ENCODE data around the gene HMGN4.
"Not testable (repeated sequence)": the region's sequence is repeated elsewhere in the genome, so short reads cannot be mapped to it uniquely, and the experiment has no call there.

Gene HMGN4

DNA sequence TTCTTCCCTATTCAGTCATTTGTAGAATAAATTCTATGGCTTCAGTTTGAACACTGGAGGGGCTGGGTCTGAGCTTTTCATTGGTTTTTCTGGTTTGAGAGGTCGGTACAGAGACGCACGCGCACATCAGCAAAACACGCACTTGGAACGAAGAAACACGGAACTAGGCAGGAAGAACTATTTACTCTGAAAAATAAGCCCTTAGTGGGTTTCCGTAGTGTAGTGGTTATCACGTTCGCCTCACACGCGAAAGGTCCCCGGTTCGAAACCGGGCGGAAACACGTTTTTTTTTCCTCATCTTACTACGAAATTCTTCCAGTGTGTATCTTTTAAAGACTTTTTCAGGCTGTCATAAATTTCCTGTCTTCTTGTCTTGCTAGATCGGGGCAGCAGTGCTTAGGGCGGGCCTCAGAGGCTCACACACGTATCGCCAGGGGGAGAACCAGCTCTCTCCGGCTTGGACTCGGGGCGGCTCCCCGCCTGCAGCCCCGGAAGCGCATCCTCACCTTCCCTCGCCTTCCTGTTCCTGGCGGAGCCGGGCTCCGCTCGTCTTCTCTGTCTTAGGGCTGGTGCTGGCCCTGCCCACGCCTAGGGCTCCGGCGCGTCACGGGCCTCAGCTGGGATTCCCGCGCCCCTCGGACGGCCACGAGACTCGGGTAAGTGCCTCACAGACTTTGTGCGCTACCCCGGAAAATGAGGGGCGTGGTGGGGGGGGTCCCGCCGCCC, at the start of gene HMGN4:
Gene HMGN4, plus strand, starts transcription at position 521 of the 726 bp plus-strand sequence. CDS start 6,841 bp downstream, outside the sequence.
- peak; percentile 67 for DNase-seq (ENCODE audit: low read depth)

DNA sequence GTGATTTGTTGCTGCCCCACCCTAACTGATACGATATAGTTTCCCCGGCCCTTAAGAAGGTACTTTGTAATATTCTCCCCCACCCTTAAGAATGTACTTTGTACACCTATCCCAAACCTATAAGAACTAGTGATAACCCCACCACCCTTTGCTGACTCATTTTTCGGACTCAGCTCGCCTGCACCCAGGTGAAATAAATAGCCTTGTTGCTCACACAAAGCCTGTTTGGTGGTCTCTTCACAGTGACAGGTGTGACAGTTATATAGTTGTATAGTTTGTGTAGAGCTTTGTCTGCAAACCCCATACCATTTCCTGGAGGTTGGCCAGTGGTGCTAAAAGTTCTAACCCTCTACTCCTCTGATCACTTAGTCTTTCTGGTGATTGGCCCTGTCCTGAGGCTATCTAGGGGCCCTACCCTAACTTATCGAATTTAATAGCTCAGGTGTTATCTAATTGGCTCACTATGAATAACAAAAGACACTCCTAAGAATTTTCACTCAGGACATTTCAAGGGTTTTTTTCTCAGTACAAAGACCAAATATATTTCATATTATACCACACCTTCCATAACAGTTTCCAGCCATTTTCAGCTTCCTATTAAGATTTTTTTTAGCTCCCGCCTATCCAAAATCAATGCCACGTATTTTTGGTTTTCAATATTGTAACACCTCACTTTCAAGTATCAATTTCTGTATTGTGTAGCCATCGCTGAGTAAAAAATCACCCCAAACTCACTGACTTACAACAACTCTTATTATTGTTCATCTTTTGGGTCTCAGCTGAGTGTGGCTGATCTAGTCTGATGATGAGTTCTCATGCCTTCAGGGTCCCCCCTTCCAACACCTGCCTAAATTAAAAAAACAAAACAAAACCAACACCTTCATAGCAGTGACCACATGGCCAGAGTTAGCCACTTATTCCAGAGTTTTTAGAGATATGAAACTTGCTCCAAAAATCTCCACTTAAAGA, 47.9 kb upstream of the HMGN4 start:
- DNase-seq (ENCODE audit: low read depth) = no peak

DNA sequence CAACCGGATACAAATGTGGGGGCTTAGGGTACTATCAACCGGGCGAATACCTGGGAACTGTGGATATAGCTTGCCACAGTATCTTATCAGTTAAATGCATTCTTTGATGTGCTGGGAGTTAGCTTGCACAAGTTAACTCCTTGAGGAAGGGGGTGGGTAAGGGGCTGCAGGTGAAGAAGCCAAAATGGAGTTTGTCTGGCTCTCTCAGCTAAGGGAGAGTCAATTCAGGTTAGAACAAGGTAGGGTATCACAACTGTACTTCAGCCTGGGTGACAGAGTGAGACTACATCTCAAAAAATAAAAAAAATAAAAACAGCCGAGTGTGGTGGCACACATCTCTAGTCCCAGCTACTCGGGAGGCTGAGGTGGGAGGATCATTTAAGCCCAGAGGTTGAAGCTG, 46.6 kb upstream of the HMGN4 start:
- DNase-seq (ENCODE audit: low read depth) = no peak

DNA sequence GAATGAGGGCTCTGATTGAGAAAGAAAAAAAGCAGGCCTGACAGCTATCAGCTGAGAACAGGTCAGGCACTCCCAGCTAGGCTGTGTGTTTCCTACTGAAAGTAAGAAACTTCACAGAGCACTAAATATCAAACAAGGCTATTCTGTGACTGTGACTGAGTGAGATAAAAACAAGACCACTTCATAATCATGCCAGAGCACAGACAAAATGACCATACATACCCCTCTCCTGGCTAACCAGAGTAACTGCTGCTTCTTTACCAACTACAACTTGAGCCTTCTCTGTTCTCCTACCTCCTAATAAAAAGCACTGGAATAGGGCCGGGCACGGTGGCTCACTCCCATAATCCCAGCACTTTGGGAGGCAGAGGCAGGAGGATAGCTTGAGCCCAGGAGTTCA, 44.9 kb upstream of the HMGN4 start:
- no peak for DNase-seq (ENCODE audit: low read depth)

DNA sequence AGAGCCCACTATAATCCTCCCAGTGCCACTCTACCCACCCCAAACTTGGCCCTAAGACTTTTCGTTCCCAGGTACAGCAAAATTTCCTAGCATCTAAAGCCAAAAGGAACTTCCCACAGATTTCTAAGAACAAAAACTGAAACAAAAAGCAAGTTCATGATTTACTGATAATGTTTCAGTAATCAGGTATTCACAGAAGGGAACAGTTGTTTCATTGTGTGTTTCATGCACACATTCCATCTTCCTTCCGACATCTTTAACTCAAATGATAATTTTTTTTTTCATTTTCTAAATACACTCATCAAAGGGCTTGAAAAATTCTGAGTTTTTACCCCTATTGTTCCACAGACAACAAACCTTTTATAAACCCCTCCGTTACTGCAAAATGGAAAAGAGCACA, 44.0 kb upstream of the HMGN4 start:
- no peak for DNase-seq (ENCODE audit: low read depth)

DNA sequence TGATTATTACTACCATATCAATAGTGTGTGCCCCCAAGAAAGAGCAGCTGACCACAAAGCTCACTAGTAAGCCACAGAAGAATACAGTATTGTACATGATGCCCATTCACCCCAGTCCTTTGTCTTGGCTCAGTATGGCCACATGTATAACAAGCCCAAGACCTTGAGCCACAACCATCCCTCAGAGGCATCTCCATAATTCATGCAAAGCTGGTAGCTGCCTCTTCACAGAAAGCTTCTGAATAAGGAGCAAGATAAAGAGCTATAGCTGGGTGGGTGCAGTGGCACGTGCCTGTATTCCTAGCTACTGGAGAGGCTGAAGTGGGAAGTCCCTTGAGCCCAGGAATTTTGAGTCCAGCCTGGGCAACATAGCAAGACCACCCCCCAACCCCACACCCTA, 42.9 kb upstream of the HMGN4 start:
- DNase-seq (ENCODE audit: low read depth) = no peak

DNA sequence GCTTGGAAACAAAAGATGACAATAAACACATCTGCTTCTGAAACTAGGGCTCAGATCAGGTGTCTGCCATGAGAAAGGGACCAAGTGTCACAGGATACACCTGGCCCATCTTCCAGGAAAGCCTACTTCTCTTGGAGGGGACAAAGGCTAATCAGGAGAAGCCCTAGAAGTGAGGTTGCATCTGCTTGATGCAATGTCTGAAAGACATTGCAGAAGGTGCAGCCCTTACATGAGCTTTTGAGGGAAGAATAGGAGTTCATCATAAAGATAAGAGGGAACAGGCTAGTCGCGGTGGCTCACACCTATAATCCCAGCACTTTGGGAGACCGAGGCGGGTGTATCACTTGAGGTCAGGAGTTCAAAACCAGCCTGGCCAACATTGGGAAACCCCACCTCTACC, 40.6 kb upstream of the HMGN4 start:
- no peak for DNase-seq (ENCODE audit: low read depth)

DNA sequence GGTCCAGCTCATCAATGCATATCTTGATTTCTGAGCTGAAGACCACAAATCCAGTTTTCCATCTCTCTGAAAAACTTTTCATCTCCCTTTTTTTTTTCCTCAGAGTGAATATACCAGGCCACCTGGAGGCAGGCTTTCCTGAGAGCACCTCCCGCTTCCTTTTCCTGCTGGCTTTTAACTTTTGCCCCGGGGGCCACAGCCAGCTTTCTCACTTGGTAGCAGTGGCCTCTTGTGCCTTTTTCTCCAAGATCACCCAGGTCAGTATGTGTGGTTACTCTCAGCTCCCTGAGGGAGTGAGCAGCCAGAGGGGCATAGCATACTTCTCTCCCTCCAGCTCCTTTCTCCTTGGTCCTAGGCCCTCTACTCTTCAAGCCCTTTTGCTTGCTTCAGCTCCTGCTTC, 38.1 kb upstream of the HMGN4 start, which contains the start of gene BTN1A1:
Gene BTN1A1, plus strand, starts transcription at position 202 of the 400 bp plus-strand sequence. CDS start 984 bp downstream, outside the sequence.
- DNase-seq (ENCODE audit: low read depth) = no peak

DNA sequence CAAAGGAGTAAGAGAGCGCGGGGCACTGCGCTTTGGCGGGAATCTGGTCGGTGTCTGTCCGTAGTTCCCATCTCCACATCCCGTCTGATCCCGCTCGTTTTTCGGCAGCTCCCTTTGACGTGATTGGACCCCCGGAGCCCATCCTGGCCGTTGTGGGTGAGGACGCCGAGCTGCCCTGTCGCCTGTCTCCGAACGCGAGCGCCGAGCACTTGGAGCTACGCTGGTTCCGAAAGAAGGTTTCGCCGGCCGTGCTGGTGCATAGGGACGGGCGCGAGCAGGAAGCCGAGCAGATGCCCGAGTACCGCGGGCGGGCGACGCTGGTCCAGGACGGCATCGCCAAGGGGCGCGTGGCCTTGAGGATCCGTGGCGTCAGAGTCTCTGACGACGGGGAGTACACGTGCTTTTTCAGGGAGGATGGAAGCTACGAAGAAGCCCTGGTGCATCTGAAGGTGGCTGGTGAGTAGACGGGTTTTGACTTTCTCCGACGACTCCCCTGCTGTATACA, 36.6 kb upstream of the HMGN4 start:
- DNase-seq (ENCODE audit: low read depth) = peak; percentile 10

DNA sequence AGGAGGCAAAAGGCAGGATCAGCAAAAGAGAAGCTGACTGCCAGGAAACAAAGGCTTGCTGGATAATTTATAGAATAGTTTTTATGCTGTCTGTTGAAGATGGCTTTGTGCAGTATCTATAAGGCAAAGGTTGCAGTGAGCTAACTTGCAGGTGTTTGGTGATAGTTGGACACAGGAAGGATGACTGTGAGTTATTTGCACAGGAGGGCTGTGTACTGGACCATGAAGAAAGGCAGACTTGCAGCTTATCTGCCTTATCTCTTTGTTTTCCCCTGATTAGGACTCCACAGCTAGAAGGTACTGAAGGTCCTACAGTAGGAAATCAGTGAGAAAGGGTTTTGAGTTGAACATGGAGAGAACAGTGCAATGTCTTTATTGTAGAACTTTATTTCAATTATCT, 36.0 kb upstream of the HMGN4 start:
- DNase-seq (ENCODE audit: low read depth) = no peak

DNA sequence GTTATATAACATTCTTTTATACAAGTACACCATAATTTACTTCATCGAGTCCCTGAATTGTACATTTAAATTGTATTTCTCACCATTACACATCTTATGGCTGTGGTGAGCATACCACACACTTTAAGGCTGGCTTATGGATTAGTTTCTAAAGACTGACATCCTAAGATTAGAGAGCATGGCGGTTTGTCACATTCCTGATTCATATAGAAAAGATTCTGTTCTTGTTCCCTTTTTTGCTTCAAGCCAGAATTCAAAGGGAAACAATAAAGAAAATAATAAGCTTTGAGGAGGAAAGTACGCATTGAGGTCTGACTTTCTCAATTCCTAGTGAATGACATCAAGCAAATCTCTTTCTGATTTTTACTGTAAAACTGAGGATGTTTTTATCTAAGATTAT, 35.5 kb upstream of the HMGN4 start:
- no peak for DNase-seq (ENCODE audit: low read depth)

DNA sequence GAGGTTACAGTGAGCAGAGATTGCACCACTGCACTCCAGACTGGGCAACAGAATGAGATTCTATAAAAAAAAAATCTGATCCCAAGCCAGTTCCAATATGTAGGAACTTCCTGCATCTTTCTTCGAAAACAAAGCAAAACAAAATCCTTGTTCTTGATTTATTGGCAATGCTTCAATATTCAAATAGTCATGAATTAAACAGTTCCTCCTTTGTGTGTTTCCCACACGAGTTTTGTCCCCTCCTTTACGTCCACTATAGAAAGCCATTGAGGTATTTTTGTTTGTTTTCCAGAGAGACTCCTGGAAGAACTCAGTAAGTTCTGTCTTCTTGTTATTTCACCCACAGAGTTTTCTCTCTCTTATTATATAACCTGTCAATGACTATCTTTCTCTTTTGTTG, 30.5 kb upstream of the HMGN4 start:
- DNase-seq (ENCODE audit: low read depth) = no peak

DNA sequence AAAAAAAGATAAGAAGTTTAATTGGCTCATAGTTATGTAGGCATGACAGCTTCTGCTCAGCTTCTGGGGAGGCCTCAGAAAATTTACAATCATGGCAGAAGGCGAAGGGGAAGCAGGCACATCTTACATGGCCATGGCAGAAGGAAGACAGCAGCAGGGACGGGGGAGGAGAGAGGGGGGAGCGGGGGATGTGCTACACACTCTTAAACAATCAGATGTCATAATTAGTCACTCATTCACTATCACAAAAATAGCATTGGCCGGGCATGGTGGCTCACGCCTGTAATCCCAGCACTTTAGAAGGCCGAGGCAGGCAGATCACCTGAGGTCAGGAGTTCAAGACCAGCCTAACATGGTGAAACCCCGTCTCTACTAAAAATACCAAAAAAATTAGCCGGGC, 27.1 kb upstream of the HMGN4 start:
- not testable (repeated sequence) for DNase-seq (ENCODE audit: low read depth)

DNA sequence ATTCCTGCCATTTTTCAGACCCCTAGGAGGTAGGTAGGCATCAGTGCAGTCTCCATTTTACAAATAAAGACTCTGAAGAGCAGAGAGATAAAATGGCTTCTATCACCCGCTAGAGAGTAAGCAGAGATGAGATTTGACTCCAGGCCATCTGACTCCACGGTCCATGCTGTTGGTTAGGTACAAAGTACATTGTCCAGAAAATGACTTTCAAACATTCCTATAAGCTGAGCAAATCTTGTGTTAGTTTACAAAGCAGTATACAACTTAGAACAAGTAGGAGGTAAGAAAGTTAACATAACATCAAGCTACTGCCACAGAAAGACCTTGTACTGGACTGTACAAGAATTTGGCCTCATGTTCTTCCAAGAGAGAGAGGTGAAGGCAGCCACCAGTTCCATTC, 23.2 kb upstream of the HMGN4 start:
- no peak for DNase-seq (ENCODE audit: low read depth)

DNA sequence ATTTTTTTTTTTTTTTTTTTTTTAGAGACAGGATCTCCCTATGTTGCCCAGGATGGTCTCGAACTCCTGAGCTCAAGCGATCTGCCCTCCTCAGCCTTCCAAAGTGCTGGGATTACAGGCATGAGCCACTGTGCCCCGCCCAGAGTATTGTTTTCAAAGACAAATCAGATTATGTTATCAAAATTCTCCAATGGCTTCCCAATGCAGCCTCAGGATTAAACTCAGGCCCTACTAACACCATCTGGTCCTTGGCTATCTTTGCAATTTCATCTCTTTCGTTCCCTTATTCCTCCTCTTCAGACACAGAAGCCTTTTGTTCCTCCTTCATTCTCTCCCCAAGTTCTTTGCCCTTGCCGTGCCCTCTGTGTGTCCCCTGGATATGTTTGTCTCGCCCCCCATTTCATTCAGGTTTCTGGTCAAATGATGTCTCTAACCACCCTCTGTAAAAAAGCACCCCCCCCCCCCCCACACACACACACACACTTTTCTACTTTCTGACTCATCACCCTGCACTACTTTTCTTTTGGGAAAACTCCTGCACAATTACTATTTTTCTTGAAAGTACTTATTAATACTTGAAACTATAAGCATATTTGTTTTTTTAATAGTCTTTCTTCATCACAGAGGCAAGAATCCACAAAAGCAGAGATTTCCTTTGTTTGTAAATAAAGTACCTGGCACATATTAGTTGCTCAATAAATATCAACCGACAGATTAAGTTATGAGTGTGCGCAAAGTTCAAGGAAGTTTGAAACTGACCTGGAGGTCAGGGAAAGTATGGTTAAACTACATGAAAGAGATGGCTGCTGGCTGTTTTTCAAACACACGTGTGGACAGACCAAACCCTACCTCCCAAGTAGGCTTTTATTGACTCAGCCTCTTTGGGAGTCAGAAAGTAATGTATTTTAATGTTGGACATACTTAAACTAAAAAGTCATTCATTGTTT, 21.4 kb upstream of the HMGN4 start:
- no peak for DNase-seq (ENCODE audit: low read depth)

DNA sequence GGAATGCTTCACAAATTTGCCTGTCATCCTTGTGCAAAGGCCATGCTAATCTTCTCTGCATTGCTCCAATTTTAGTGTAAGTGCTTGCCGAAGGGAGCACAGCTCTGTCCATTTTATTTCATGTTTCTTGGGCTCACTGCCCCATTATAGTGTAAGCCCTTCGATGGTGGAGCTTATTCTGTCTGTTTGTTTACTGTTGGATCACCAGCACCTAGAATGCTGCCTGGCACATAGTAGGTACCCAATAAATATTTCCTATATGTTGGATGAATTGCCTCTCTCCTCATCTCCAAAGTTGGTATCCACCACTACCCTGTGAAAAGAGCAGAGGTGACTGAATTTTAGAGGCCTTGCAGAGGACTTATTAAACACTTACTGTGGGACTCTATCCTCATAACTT, 18.8 kb upstream of the HMGN4 start:
- DNase-seq (ENCODE audit: low read depth) = no peak

DNA sequence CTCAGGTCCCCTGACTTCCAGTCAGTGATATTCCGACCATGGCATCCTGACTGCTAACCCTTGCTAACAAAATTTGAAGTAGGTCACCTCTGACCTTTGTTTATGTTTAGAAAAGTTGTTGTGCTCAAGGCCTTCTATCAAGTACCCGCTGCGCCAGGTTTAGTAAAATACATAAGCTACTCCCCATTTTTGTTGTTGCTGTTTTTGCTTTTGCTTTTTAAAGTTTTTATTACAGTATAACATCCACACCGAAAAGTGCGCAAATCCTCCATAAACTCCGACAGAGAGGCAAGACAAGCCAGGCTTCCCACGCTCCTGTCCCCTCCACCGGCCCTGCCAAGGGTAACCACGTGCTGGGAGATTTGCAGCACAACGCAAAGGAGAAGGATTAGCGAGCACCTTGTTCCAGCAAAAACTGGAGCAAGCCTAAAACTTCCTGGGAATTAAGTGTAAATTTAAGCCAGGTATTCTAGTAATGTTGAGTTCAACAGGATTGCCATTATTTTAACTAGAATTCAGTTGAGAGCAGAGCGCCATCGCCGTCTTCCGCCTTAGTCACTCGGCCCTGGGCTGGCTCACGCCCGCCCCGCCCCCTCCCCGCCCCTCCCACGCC, 17.8 kb upstream of the HMGN4 start:
- no peak for DNase-seq (ENCODE audit: low read depth)

DNA sequence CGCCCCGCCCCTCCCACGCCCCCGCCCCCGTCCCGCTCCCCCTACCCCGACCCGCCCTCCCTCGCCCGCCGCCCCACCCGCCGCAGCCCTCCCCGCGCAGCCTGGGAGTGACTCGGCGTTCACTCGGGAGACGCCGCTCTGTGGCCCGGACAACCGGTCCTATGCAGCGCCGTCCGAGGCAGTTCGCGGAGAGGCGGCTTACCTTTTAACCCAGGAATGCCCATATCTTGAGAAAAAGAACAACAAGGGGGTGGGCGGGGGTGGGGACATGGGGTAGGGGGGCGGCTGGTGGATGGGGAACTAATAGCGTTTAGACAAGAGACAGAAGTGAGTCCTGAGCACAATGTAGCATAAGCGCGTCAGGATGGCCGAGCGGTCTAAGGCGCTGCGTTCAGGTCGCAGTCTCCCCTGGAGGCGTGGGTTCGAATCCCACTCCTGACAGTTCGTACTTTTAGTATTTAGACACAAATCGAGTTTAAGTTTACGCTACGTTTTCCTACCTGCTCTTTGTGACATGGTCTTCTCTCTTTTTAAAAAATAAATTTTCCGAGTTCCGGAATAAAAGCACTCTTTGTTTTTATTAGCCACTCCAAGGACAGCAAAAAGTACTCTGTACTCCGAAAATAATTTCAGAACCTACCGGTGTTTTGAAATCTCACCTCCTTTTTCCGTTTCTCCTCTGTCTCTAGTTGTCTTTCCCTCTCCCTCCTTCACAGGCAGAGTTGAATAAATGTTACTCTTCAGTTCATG, 17.1 kb upstream of the HMGN4 start:
- DNase-seq (ENCODE audit: low read depth) = peak; percentile 77

DNA sequence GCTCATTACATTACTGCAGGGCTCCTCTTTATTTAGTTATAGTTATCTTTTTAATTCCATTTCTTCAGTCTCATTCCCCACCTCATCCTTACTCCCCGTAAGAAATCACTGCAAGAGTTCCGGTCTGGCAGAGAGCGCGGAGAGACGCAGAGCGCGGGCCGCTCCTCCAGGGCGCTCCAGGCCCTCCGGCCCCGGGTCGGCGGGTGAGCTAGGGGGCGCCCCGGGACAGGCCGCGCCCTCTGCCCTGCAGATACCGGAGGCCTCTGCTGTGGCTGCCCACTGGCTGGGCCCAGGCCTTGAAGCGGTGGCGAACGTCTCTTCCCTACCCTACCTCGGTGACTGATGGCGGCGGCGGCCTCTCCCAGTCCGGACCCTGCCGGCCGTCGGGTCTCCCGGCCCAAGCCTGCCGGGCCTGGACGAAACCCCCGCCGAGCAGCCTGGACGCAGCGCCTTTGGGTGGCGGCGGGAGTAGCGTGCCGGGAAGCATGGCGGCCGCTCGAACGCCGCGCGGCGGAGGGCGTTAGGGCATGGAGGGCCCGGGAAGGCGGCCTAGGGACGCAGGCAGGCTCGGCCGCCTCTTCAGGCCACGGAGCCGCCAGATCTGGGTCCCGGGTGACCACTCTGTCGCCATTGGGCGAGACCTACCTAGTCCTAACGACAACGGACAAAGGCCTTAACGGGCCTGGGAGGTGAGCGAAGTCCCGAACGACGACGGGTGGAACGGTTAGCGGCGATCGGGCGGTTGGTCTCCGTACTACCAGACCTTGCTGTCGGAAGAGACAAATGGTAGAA, 16.4 kb upstream of the HMGN4 start:
- peak; percentile 64 for DNase-seq (ENCODE audit: low read depth)
